Smooth muscle cell (in vitro differentiated cells): Measurements from ENCODE around the gene SLC25A51. TPM values are rescaled to one million over a fixed set of nuclear protein-coding genes. Genes with fewer than 3 reads are reported as not detected.

Experiments used
- DNase-seq: peaks from one replicate; lab custom pipeline; 2025; ENCODE audit not compliant: unreplicated experiment; lab: John Stamatoyannopoulos, UW
- H2AFZ ChIP-seq: fragments of 200-600 bp; sonication (generic); 2 replicates; pipeline ENCODE4 v1.6.0; 2016; ENCODE audit warnings: antibody characterized with exemption, low read depth, mild to moderate bottlenecking
- H3F3A ChIP-seq: fragments of 200-600 bp; sonication (generic); 2 replicates; pipeline ENCODE4 v1.6.0; 2017; ENCODE audit warnings: antibody characterized with exemption, low read depth
- H3K27ac ChIP-seq: fragments of 200-600 bp; sonication (generic); 2 replicates; pipeline ENCODE4 v1.5.1; 2016; ENCODE audit warnings: low read depth, mild to moderate bottlenecking
- H3K27me3 ChIP-seq: fragments of 200-600 bp; sonication (generic); 2 replicates; pipeline ENCODE4 v1.6.1; 2016; ENCODE audit warnings: low read depth, mild to moderate bottlenecking
- H3K36me3 ChIP-seq: fragments of 200-600 bp; sonication (generic); 2 replicates; pipeline ENCODE4 v1.5.1; 2016; ENCODE audit warnings: low read depth
- H3K4me1 ChIP-seq: fragments of 200-600 bp; sonication (generic); 2 replicates; pipeline ENCODE4 v1.5.1; 2016; ENCODE audit warnings: low read depth
- H3K4me2 ChIP-seq: fragments of 200-600 bp; sonication (generic); 2 replicates; pipeline ENCODE4 v1.6.0; 2016; ENCODE audit warnings: mild to moderate bottlenecking
- H3K4me3 ChIP-seq: fragments of 200-600 bp; sonication (generic); 2 replicates; pipeline ENCODE4 v1.5.1; 2016; ENCODE audit warnings: mild to moderate bottlenecking
- H3K79me2 ChIP-seq: fragments of 200-600 bp; sonication (generic); 2 replicates; pipeline ENCODE4 v1.6.0; 2016; ENCODE audit warnings: low read depth, mild to moderate bottlenecking
- H3K9ac ChIP-seq: fragments of 200-600 bp; sonication (generic); 2 replicates; pipeline ENCODE4 v1.6.0; 2016; ENCODE audit warnings: low read depth
- H3K9me3 ChIP-seq: fragments of 200-600 bp; sonication (generic); replicated peaks from 2 replicates; pipeline ENCODE4 v1.5.1; 2016; ENCODE audit warnings: low read depth
- H4K20me1 ChIP-seq: fragments of 200-600 bp; sonication (generic); 2 replicates; pipeline ENCODE4 v1.6.0; 2016; ENCODE audit warnings: low read depth
- CTCF ChIP-seq: fragments of 200-600 bp; sonication (generic); IDR thresholded peaks from 2 replicates; pipeline ENCODE4 v1.5.1; 2017; ENCODE audit warnings: borderline replicate concordance, mild to moderate bottlenecking, antibody characterized with exemption; ENCODE audit not compliant: insufficient read depth, poor library complexity, severe bottlenecking
- WGBS: methylation state at CpG from one replicate; pipeline ENCODE4 v1.1.7; 2016; ENCODE audit warnings: low lambda C conversion rate; 5-methylcytosine and 5-hydroxymethylcytosine counted together
- polyA plus RNA-seq: library from polyadenylated mRNA; unstranded; fragments of >200 nt; fragmentation: Nextera tagmentation; extraction: Ambion mirVana; gene quantifications from 2 replicates; pipeline ENCODE4 v1.2.1, GENCODE V29; 2016
- total RNA-seq: library from RNA; depleted of rRNA; stranded (reverse); fragments of >200 nt; gene quantifications from 2 replicates; pipeline ENCODE4 v1.2.3, GENCODE V29; 2014

SLC25A51 gene
- total and polyA plus RNA-seq, 2 experiments from 2014 or later: 6.5 to 32.0 TPM

GRCh38 chr9:37870081-37870798 lies 33.7 kb downstream of the SLC25A51 start:
- Histone ChIP-seq H3K4me3 (no peak overlapping the region), H3K4me1 (no peaks in the 10 kb centered on the region), H3F3A (no peaks in the 10 kb centered on the region), H2AFZ (no peak overlapping the region), H3K9ac (no peak overlapping the region), H3K79me2 (no peaks in the 10 kb centered on the region), H3K9me3 (no peaks in the 10 kb centered on the region), H3K27me3 (no peaks in the 10 kb centered on the region), H4K20me1 (no peaks in the 10 kb centered on the region), H3K4me2 (no peak overlapping the region), H3K36me3 (peaks cover 4% of the 10 kb centered on the region), H3K27ac (no peak overlapping the region)
- DNase-seq: no peak
- WGBS: 94% methylated on average over 5 of the region's 5 CpGs
- no peak for TF ChIP-seq CTCF

GRCh38 chr9:37862530-37862929 lies 41.4 kb downstream of the SLC25A51 start:
- Histone ChIP-seq H3K36me3 (peaks cover 14% of the 10 kb centered on the region), H3K27me3 (no peaks in the 10 kb centered on the region), H3K4me1 (no peaks in the 10 kb centered on the region), H4K20me1 (peaks cover 3% of the 10 kb centered on the region), H3K79me2 (no peaks in the 10 kb centered on the region), H3K9me3 (no peaks in the 10 kb centered on the region), H2AFZ (no peak overlapping the region), H3K4me2 (no peak overlapping the region), H3K9ac (no peak overlapping the region), H3K27ac (no peak overlapping the region), H3K4me3 (no peak overlapping the region), H3F3A (no peaks in the 10 kb centered on the region)
- DNase-seq: no peak
- no peak for TF ChIP-seq CTCF
- WGBS: 98% methylated on average over 3 of the region's 3 CpGs

GRCh38 chr9:37859043-37859442 lies 44.9 kb downstream of the SLC25A51 start:
- DNase-seq: no peak
- no peaks in the 10 kb centered on the region for H3F3A ChIP-seq
- H3K27ac ChIP-seq: no peak overlapping the region
- no peak overlapping the region for H3K9ac ChIP-seq
- no peak overlapping the region for H3K4me2 ChIP-seq
- H3K36me3 ChIP-seq: peaks cover 16% of the 10 kb centered on the region
- H4K20me1 ChIP-seq: peaks cover 13% of the 10 kb centered on the region
- WGBS: 97% methylated on average over 1 of the region's 1 CpG
- no peaks in the 10 kb centered on the region for H3K79me2 ChIP-seq
- H3K9me3 ChIP-seq: no peaks in the 10 kb centered on the region
- H2AFZ ChIP-seq: no peak overlapping the region
- no peak for TF ChIP-seq CTCF
- H3K27me3 ChIP-seq: no peaks in the 10 kb centered on the region
- no peak overlapping the region for H3K4me3 ChIP-seq
- no peaks in the 10 kb centered on the region for H3K4me1 ChIP-seq

- peaks cover 20% of the 10 kb centered on the region for H4K20me1 ChIP-seq
- no peak overlapping the region for H3K4me2 ChIP-seq
- no peaks in the 10 kb centered on the region for H3K79me2 ChIP-seq
- no peak overlapping the region for H3K9ac ChIP-seq
- H3K4me3 ChIP-seq: no peak overlapping the region
- WGBS: 96% methylated on average over 1 of the region's 1 CpG
- no peak overlapping the region for H3K27ac ChIP-seq
- no peaks in the 10 kb centered on the region for H3K4me1 ChIP-seq
- no peak overlapping the region for H2AFZ ChIP-seq
- no peaks in the 10 kb centered on the region for H3K27me3 ChIP-seq
- DNase-seq: no peak
- TF ChIP-seq CTCF: no peak
- no peaks in the 10 kb centered on the region for H3F3A ChIP-seq
- H3K9me3 ChIP-seq: no peaks in the 10 kb centered on the region
- H3K36me3 ChIP-seq: peaks cover 16% of the 10 kb centered on the region
Measured at GRCh38 chr9:37856551-37856950, 47.4 kb downstream of the SLC25A51 start.
